GM12873 (cell line): ENCODE data around the gene TEPSIN.

Experiments
- CTCF ChIP-seq: IDR thresholded peaks from 2 replicates; pipeline ENCODE4 v1.5.1; 2012; ENCODE audit warnings: low read depth, mild to moderate bottlenecking, moderate library complexity, low read length, control low read depth; ENCODE audit not compliant: insufficient read depth; ENCODE audit errors: missing control alignments

TEPSIN gene

GRCh38 chr17:81204578-81204977, 34.3 kb downstream of the TEPSIN start:
- TF ChIP-seq CTCF: no peak

- TF ChIP-seq CTCF: no peak
Observed at GRCh38 chr17:81203136-81203535, 35.7 kb downstream of the TEPSIN start.

GRCh38 chr17:81202318-81202717, 36.5 kb downstream of the TEPSIN start:
- no peak for TF ChIP-seq CTCF

- TF ChIP-seq CTCF: peak; percentile 59
Observed at GRCh38 chr17:81200695-81201580, 37.9 kb downstream of the TEPSIN start.

GRCh38 chr17:81200201-81200600, 38.7 kb downstream of the TEPSIN start:
- TF ChIP-seq CTCF: no peak

GRCh38 chr17:81199482-81199830, 39.4 kb downstream of the TEPSIN start:
- TF ChIP-seq CTCF: no peak

- TF ChIP-seq CTCF: no peak
Observed at GRCh38 chr17:81198826-81199481, 39.9 kb downstream of the TEPSIN start.
